Measurements from ENCODE around the gene KCNK4.
"Not testable (repeated sequence)": the region's sequence is repeated elsewhere in the genome, so short reads cannot be mapped to it uniquely, and the experiment has no call there.

Gene KCNK4

DNA sequence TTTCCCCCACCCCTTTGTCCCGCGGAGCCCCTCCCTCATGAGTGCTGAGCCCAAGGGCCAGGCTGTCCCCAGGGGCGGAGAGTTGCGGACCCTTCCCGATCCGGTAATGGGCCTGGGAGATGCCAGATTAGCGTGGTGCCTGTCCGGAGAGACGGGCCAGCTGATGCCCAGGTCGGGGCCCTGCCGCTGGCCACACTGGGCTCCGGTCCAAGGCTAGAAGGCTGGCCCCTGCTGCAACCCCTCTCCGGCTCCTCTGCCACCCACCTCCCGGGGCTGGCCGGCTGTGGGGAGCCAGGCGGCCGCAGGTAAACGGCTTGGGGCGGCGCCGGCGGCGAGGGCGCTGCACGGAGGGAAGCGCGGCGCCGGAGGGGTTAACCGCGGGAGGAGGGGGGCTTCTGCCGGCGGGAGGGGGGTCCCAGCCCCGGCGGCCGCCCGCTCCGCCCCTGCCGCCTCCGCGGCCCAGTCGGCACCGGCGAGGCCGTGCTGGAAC, at the start of gene KCNK4:
Gene KCNK4, plus strand, starts transcription at position 41 of the 490 bp plus-strand sequence. CDS start 1,717 bp downstream, outside the sequence.
- no peak for DNase-seq (ENCODE audit: low read depth)

DNA sequence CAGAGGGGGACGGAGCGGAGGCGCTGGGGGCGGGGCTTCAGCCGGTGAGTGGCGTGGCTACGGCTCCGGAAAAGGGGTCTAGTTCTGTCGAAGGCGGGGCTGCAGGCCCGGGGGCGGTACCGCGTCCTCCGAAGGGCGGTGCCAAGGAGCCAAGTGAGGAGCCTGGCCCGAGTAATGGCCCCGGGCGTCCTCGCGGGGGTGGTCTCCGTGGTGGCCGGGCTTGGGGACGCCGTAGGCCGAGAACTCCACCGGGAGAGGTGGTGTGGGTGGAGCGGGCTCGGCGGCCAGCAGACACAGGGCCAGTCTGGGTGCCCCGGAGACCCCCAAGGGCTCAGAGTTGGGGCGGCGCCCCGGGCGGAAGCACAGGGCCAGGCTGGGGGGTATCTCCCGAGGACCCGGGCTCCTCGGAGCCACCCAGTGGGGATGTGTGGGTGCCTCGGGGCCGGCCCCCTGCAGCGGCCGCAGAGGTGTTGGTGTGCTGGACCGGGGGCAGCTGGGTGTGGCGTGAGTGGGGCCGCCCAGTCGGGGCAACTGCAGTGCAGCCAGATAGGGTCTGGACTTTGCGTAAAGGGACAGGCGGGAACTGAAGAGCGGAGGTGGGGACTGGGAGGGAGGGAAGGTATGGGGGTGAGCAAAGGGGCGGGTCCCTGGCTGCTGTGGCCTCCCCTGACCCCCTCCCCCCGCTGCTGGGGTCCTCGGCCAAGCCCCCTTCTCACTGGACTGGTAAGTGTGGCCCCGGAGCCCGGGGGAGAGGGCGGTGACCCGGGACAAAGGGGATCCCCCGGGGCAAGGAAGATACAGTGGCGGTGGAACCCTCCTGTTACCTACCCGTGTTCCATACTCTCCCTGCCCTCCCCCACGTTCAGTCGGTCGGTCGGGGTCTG, 49.4 kb upstream of the KCNK4 start:
- no peak for DNase-seq (ENCODE audit: low read depth)

GRCh38 chr11:64243236-64243854, 47.8 kb upstream of the KCNK4 start:
- DNase-seq (ENCODE audit: low read depth): no peak

GRCh38 chr11:64244107-64244506, 47.0 kb upstream of the KCNK4 start:
- DNase-seq (ENCODE audit: low read depth): no peak

DNA sequence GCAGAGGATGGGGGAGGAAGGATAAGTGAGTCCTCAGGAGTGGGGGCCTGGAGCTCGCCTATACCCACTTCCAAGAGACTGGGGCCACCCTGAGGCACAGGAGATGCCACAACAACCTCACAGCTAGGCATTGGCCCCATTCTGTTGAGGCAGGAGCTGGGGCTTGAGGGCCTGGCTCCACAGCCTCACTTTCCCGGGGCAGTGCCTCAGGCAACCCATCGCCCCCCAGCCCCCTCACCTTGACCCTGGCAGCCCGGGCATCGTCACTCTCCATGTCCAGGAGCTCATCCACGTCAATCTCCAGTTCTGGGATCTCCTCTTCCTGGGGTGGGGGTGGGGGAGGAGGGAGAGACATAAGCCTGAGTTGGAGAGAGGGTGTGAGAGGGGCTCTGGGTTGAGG, 46.1 kb upstream of the KCNK4 start:
- DNase-seq (ENCODE audit: low read depth): no peak

GRCh38 chr11:64245401-64245796, 45.7 kb upstream of the KCNK4 start:
- DNase-seq (ENCODE audit: low read depth): no peak

GRCh38 chr11:64245797-64246620, 45.1 kb upstream of the KCNK4 start:
- DNase-seq (ENCODE audit: low read depth): peak; percentile 76

DNA sequence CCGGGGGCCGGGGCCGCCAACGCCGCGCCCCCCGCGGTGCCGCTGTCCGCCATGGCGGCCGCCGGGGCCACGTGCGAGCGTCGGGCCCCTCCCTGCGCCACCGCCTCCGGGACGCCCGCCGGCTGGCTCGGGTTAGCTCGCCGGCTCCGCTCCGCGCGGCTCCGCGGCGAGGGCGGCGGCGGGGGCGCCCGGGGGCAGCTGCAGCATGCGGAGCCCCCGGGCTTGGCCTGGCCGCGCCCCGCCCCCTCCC, 44.6 kb upstream of the KCNK4 start:
- DNase-seq (ENCODE audit: low read depth): not testable (repeated sequence)

- DNase-seq (ENCODE audit: low read depth): peak; percentile 82
Measured at GRCh38 chr11:64246871-64247728, 44.0 kb upstream of the KCNK4 start, which contains the start of gene PPP1R14B. TSS of gene PPP1R14B (minus strand) at chr11:64246943. CDS start at chr11:64246673, 270 bp downstream.

- DNase-seq (ENCODE audit: low read depth): no peak
Measured at GRCh38 chr11:64247729-64248531, 43.2 kb upstream of the KCNK4 start.

DNA sequence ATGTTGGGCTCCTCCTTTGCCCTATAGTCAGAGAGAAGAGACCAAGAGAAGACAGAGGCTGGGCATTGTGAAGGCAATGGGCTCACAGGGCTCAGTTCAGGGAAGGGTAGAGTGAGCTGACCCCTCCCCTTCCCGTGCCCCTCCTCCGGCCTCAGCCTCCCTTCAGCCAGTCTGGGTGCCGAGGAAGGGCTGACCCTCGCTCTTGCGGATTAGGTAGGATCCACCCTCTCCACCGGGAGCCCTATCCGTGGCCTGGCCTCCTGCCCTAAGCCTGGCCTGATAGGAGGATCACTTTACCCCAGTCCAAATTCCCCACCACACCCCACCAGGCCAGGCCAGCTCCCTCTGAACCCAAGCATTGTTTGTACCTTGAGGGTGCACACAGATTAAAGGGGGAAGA, 42.5 kb upstream of the KCNK4 start:
- DNase-seq (ENCODE audit: low read depth): no peak

DNA sequence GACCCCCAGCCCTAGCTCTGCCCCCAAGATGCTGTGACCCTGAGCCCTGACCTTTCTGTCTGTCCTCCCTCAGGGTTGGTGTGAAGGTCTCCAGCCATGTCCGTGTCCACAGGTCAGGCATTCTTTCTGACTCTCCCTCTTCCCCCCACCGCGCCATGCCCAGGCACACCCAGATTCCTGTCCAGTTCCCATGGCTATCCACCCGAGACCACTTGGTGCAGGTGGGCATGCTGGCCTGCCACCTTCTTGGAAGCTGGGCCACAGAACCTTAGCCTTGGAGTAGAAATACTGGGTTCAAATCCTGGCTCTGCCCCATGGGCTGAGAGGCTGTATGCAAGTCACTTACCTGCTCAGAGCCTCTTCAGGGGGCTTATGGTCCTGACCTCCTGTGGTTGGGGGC, 42.1 kb upstream of the KCNK4 start:
- DNase-seq (ENCODE audit: low read depth): no peak

- no peak for DNase-seq (ENCODE audit: low read depth)
Measured at GRCh38 chr11:64249563-64250414, 41.3 kb upstream of the KCNK4 start.

DNA sequence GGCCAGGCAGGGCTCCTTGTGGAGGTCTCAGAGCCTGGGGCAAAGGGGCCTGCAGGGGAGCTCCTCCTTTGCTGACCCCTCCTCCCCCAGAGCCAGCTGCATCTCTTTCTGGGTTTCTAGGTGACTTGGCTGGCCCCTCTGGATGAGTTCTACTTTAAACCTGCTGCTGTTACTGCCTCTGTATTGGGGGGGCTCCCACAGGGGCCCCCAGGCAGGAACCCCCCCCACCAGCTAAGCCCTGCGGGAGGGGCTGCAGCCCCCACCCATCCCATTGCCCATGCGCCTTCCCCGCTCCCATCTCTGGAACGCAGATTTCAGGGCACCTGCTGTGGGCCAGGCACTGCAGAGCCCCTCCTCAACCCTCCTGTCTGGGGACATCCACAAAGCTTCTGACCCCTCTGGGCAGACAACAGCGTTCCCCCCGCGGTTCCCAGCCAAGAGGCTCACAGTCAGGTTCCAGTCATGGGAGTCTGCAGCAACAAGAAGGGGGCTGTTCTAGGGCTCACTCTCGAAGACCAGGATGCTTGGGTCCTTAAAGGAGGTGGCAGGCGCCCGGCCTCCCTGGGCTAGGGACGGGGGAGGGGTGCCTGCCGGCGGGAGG, 40.6 kb upstream of the KCNK4 start:
- DNase-seq (ENCODE audit: low read depth): no peak

DNA sequence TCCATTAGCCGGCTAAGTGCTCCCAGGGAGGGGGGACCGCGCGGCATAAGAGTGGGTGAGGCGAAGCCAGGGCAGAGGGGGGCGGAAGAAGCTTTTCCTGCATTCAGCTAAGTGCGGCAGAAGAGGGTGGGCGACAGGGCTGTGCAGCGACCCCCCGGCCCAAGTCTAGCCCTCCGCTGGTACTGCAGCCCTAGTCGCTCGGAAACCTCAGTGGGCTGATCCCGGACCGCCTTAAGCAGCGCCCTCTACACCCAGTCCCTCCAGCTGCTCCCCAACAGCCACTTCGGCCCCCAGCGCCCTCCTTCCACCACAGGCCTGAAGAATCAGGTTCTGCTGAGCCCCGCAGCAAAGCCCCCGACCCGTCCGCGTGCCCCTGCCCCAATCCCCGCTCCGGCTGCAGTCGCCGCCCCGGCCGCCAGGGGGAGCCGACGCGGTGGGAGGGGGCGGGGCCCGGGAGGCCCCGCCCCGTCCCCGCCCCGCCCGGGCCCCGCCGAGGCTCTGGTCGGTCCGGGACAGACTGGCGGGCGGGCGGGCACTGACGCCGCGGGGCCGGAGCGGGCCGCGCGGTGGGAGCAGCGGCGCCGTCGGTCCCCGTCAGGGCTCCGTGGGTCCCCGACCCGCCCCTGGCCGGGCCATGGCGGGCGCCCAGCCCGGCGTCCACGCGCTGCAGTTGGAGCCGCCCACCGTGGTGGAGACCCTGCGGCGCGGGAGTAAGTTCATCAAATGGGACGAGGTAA, 39.9 kb upstream of the KCNK4 start, which contains the start of gene PLCB3:
Gene PLCB3, plus strand, starts transcription at position 515 of the 737 bp plus-strand sequence. Its CDS starts 120 bp downstream, at position 635.
- peak; percentile 70 for DNase-seq (ENCODE audit: low read depth)

GRCh38 chr11:64251753-64252002, 39.4 kb upstream of the KCNK4 start:
- DNase-seq (ENCODE audit: low read depth): no peak

DNA sequence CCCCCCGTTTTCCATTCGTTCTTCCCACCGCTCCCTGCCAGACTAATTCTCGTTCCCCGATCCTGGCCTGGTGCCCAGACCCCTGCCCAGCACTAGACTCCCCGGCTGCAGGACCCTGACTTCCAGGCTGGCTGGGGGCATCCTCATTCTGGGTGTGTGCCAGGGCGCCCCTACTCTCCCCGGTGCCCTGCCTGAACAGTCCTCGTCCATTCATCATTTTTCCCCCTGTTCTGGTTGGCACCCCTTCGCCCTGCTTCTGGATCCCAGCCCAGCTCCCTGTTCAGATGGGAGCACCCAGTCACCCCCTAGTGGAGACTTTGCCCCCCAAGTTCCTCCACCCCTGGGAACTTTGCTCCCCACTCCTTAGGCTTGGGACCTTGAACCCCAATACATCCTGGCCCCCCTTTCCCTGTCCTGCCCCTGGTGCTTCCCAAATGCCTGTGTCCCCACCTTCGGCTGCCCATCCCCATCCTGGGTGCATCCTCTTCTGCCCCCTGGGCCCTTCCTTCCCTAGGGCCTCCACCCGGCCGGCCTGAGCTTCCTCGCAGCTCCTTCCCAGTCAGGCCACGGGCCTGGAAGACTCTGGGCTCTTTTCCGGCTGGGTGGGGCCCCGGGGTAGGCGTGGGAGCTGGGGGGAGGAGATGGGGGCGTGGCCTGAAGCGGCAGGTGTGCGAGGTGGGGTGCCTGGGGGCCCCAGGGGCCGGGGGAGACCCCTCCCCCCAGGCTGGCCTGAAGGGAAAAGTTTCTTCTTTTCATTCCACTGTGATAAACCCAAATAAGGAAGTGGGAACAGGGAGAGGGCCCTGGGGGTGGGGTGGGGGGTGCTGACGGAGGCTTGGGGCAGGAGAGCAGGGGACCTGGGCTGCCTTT, 38.9 kb upstream of the KCNK4 start:
- no peak for DNase-seq (ENCODE audit: low read depth)

DNA sequence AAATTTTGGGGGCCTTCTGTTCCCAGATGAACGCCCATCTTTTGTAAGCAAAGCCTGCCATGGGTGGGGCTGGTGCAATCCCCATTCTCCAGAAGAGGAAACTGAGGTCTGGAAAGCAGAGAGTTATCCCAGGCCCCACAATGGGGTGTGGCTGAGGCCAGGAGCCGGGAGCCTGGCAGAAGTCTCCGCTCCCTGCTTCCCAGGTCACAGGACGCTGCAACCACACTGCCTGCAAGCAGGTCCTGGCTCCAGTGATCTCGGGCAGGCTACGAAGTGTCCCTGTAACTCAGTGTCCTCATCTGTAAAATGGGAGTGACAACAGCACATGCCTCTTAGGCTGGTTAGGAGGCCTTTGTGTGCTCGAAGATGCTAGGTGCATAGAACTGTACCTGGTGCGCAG, 38.1 kb upstream of the KCNK4 start:
- DNase-seq (ENCODE audit: low read depth): no peak

Measured in activated T-cell treated with anti-CD3 and anti-CD28 coated beads for 48 hours (primary cell).